ENCODE results near the gene KRTAP4-11.
A peak's percentile ranks its signal among the peaks of the same experiment; 100 is the strongest.
"Not testable (repeated sequence)": the region's sequence is repeated elsewhere in the genome, so short reads cannot be mapped to it uniquely, and the experiment has no call there.

The KRTAP4-11 gene

GRCh38 chr17:41141361-41141760, 23.2 kb upstream of the KRTAP4-11 start:
- ChIA-PET POLR2A (interaction anchor here (1.0 kb wide), 1 partner anchor 231 kb away, joined by 3 read pairs; no protein-coding TSS in a partner anchor), CTCF (interaction anchor here (1.0 to 1.4 kb wide), 3 partner anchors 17 to 507 kb away, joined by 3 to 4 read pairs (median 3); no protein-coding TSS in a partner anchor)
- H3K4me3 ChIP-seq (ENCODE audit: low read depth, low read length), result no peak overlapping the region
- TF ChIP-seq CTCF (IDR thresholded peaks at IDR 0.05; ENCODE audit: insufficient read depth, low read length, missing control alignments), result no peak
- no peak for DNase-seq (ENCODE audit: low read depth, low spot score)

- no peak for TF ChIP-seq CTCF (IDR thresholded peaks at IDR 0.05; ENCODE audit: insufficient read depth, low read length, missing control alignments)
- ChIA-PET POLR2A (interaction anchor here (1.0 kb wide), 1 partner anchor 230 kb away, joined by 3 read pairs; no protein-coding TSS in a partner anchor), CTCF (interaction anchor here (0.8 to 1.4 kb wide), 4 partner anchors 16 to 508 kb away, joined by 3 to 4 read pairs (median 3); no protein-coding TSS in a partner anchor)
- H3K4me3 ChIP-seq (ENCODE audit: low read depth, low read length), result no peak within 1 kb of the TSS
- peak; percentile 71 for DNase-seq (ENCODE audit: low read depth, low spot score)
Observed at GRCh38 chr17:41140360-41141131, 22.4 kb upstream of the KRTAP4-11 start, which contains the start of gene KRTAP4-6. Gene KRTAP4-6, minus strand, starts transcription at chr17:41140544. Its CDS starts 57 bp downstream, at chr17:41140487.

- CTCF ChIA-PET; POLR2A ChIA-PET; H3K4me3 ChIP-seq (ENCODE audit: low read depth, low read length); DNase-seq (ENCODE audit: low read depth, low spot score): not testable (repeated sequence)
Observed at GRCh38 chr17:41139865-41140264, 21.7 kb upstream of the KRTAP4-11 start.

GRCh38 chr17:41133880-41134735, 15.9 kb upstream of the KRTAP4-11 start:
- TF ChIP-seq CTCF (IDR thresholded peaks at IDR 0.05; ENCODE audit: insufficient read depth, low read length, missing control alignments), result no peak
- ChIA-PET CTCF (interaction anchor here (1.0 to 1.6 kb wide), 2 partner anchors 188 to 415 kb away, joined by 3 to 6 read pairs; no protein-coding TSS in a partner anchor), POLR2A (interaction anchor here (0.9 kb wide), 1 partner anchor 181 kb away, joined by 3 read pairs; no protein-coding TSS in a partner anchor)
- DNase-seq (ENCODE audit: low read depth, low spot score), result no peak
- H3K4me3 ChIP-seq (ENCODE audit: low read depth, low read length), result no peak overlapping the region

- no peak for DNase-seq (ENCODE audit: low read depth, low spot score)
- no peak for TF ChIP-seq CTCF (IDR thresholded peaks at IDR 0.05; ENCODE audit: insufficient read depth, low read length, missing control alignments)
- H3K4me3 ChIP-seq (ENCODE audit: low read depth, low read length), result no peak overlapping the region
- POLR2A ChIA-PET, result interaction anchor here (0.6 kb wide), 1 partner anchor 10 kb away, joined by 3 read pairs; no protein-coding TSS in a partner anchor
- CTCF ChIA-PET, result no interaction called here
Observed at GRCh38 chr17:41131979-41132378, 13.8 kb upstream of the KRTAP4-11 start.

GRCh38 chr17:41127371-41127770, 9.2 kb upstream of the KRTAP4-11 start:
- POLR2A ChIA-PET, result no interaction called here
- H3K4me3 ChIP-seq (ENCODE audit: low read depth, low read length), result no peak overlapping the region
- CTCF ChIA-PET, result no interaction called here
- no peak for DNase-seq (ENCODE audit: low read depth, low spot score)
- no peak for TF ChIP-seq CTCF (IDR thresholded peaks at IDR 0.05; ENCODE audit: insufficient read depth, low read length, missing control alignments)

All from AG04449 (cell line).